Ishikawa (cell line): Measurements from ENCODE around the gene VBP1.

Experiments used
- CEBPB ChIP-seq: IDR thresholded peaks from 2 replicates; pipeline ENCODE4 v1.6.1; 2012
- CREB1 ChIP-seq: IDR thresholded peaks from 2 replicates; pipeline ENCODE4 v1.6.1; 2012; ENCODE audit warnings: low read depth
- EGR1 ChIP-seq: IDR thresholded peaks from 2 replicates; pipeline ENCODE4 v1.6.1; 2012
- EP300 ChIP-seq: IDR thresholded peaks from 2 replicates; pipeline ENCODE4 v1.6.1; 2012; ENCODE audit warnings: borderline replicate concordance
- FOXM1 ChIP-seq: IDR thresholded peaks from 2 replicates; pipeline ENCODE4 v1.6.1; 2012; ENCODE audit warnings: low read depth, borderline replicate concordance
- MAX ChIP-seq: IDR thresholded peaks from 2 replicates; pipeline ENCODE4 v1.6.1; 2012
- NFIC ChIP-seq: IDR thresholded peaks from 2 replicates; pipeline ENCODE4 v1.6.1; 2012
- RAD21 ChIP-seq: IDR thresholded peaks from 2 replicates; pipeline ENCODE4 v1.6.1; 2012; ENCODE audit warnings: low read depth
- REST ChIP-seq: IDR thresholded peaks from 2 replicates; pipeline ENCODE4 v1.6.1; 2012; ENCODE audit warnings: low read depth, mild to moderate bottlenecking
- TAF1 ChIP-seq: IDR thresholded peaks from 2 replicates; pipeline ENCODE4 v1.6.1; 2012; ENCODE audit warnings: low read depth, mild to moderate bottlenecking
- TCF12 ChIP-seq: IDR thresholded peaks from 2 replicates; pipeline ENCODE4 v1.6.1; 2012; ENCODE audit warnings: low read depth
- TEAD4 ChIP-seq: IDR thresholded peaks from 2 replicates; pipeline ENCODE4 v1.6.1; 2012
- USF1 ChIP-seq: IDR thresholded peaks from 2 replicates; pipeline ENCODE4 v1.6.1; 2012
- YY1 ChIP-seq: IDR thresholded peaks from 2 replicates; pipeline ENCODE4 v1.6.1; 2012; ENCODE audit warnings: low read depth
- ZBTB7A ChIP-seq: IDR thresholded peaks from 2 replicates; pipeline ENCODE4 v1.6.1; 2012; ENCODE audit warnings: low read depth

The VBP1 gene

GRCh38 chrX:155266439-155266838 is 50.2 kb downstream of the VBP1 start:
- TF ChIP-seq EGR1, result no peak
- no peak for TF ChIP-seq EP300
- no peak for TF ChIP-seq TCF12
- TF ChIP-seq USF1, result no peak
- TF ChIP-seq NFIC, result no peak
- no peak for TF ChIP-seq REST
- no peak for TF ChIP-seq TAF1
- no peak for TF ChIP-seq MAX
- TF ChIP-seq FOXM1, result no peak
- TF ChIP-seq TEAD4, result no peak
- TF ChIP-seq ZBTB7A, result no peak
- no peak for TF ChIP-seq CREB1
- no peak for TF ChIP-seq YY1
- TF ChIP-seq CEBPB, result no peak
- no peak for TF ChIP-seq RAD21

- no peak for TF ChIP-seq REST
- no peak for TF ChIP-seq ZBTB7A
- TF ChIP-seq CREB1, result no peak
- no peak for TF ChIP-seq NFIC
- TF ChIP-seq FOXM1, result no peak
Measured at GRCh38 chrX:155270969-155271368, 54.7 kb downstream of the VBP1 start.

- TF ChIP-seq NFIC, result no peak
- TF ChIP-seq USF1, result no peak
- TF ChIP-seq FOXM1, result no peak
- TF ChIP-seq YY1, result no peak
- no peak for TF ChIP-seq REST
- no peak for TF ChIP-seq TCF12
- no peak for TF ChIP-seq EP300
- no peak for TF ChIP-seq EGR1
- TF ChIP-seq RAD21, result no peak
- no peak for TF ChIP-seq CEBPB
- no peak for TF ChIP-seq ZBTB7A
- TF ChIP-seq MAX, result no peak
- no peak for TF ChIP-seq CREB1
- TF ChIP-seq TEAD4, result no peak
- TF ChIP-seq TAF1, result no peak
Measured at GRCh38 chrX:155279873-155280272, 63.6 kb downstream of the VBP1 start.
